ENCODE measurements around the gene RNF167.

- no peak for TF ChIP-seq FOXK2 (IDR thresholded peaks at IDR 0.05)
- TF ChIP-seq CTBP1 (IDR thresholded peaks at IDR 0.05; ENCODE audit: borderline replicate concordance) = no peak
Measured at GRCh38 chr17:4893721-4894560, 46.1 kb upstream of the RNF167 start.

All from HEK293T (cell line).